DOHH2 (cell line): ENCODE measurements around the gene DGKA.

Experiments used
- EZH2phosphoT487 ChIP-seq: fragments of 200-600 bp; sonication (generic); IDR thresholded peaks from 2 replicates; pipeline ENCODE4 v1.6.1; 2017; ENCODE audit warnings: borderline replicate concordance, mild to moderate bottlenecking, antibody characterized with exemption, low read length, moderate library complexity, mixed read lengths
- TF ChIP-seq, protein P1 (sequence below): fragments of 200-600 bp; sonication (generic); IDR thresholded peaks from one replicate; pipeline ENCODE4 v1.5.1; 2014; ENCODE audit warnings: antibody characterized with exemption, mild to moderate bottlenecking, low read depth, low read length; ENCODE audit not compliant: poor library complexity, severe bottlenecking

DNA sequence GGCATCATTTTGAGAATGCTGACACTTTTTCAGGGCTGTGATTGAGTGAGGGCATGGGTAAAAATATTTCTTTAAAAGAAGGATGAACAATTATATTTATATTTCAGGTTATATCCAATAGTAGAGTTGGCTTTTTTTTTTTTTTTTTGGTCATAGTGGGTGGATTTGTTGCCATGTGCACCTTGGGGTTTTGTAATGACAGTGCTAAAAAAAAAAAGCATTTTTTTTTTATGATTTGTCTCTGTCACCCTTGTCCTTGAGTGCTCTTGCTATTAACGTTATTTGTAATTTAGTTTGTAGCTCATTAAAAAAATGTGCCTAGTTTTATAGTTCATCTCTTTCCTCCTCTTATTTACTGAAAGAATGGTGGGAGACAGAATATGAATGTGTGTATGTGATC is 41.5 kb downstream of the DGKA start:
- TF ChIP-seq, protein P1, sequence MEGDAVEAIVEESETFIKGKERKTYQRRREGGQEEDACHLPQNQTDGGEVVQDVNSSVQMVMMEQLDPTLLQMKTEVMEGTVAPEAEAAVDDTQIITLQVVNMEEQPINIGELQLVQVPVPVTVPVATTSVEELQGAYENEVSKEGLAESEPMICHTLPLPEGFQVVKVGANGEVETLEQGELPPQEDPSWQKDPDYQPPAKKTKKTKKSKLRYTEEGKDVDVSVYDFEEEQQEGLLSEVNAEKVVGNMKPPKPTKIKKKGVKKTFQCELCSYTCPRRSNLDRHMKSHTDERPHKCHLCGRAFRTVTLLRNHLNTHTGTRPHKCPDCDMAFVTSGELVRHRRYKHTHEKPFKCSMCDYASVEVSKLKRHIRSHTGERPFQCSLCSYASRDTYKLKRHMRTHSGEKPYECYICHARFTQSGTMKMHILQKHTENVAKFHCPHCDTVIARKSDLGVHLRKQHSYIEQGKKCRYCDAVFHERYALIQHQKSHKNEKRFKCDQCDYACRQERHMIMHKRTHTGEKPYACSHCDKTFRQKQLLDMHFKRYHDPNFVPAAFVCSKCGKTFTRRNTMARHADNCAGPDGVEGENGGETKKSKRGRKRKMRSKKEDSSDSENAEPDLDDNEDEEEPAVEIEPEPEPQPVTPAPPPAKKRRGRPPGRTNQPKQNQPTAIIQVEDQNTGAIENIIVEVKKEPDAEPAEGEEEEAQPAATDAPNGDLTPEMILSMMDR = no peak
- TF ChIP-seq EZH2phosphoT487 = no peak
